Superior temporal gyrus (tissue), 1 donor: ENCODE measurements around the gene BCAS3.
"Not testable (repeated sequence)": the region's sequence is repeated elsewhere in the genome, so short reads cannot be mapped to it uniquely, and the experiment has no call there.

ENCODE experiments used
- DNase-seq: peaks from one replicate; pipeline ENCODE4 v3.0.0-alpha.2; 2016; ENCODE audit errors: extremely low spot score

BCAS3 gene

GRCh38 chr17:61127960-61128359, 450.3 kb downstream of the BCAS3 start:
- DNase-seq: no peak

- no peak for DNase-seq
Measured at GRCh38 chr17:61128661-61129115, 451.0 kb downstream of the BCAS3 start.

GRCh38 chr17:61129267-61130254, 451.9 kb downstream of the BCAS3 start:
- DNase-seq: no peak

- no peak for DNase-seq
Measured at GRCh38 chr17:61130330-61130729, 452.7 kb downstream of the BCAS3 start.

- DNase-seq: no peak
Measured at GRCh38 chr17:61131585-61131984, 453.9 kb downstream of the BCAS3 start.

GRCh38 chr17:61132524-61132923, 454.9 kb downstream of the BCAS3 start:
- no peak for DNase-seq

GRCh38 chr17:61133853-61134252, 456.2 kb downstream of the BCAS3 start:
- DNase-seq: no peak

- DNase-seq: no peak
Measured at GRCh38 chr17:61134551-61135235, 457.0 kb downstream of the BCAS3 start.

GRCh38 chr17:61135782-61136181, 458.1 kb downstream of the BCAS3 start:
- no peak for DNase-seq

GRCh38 chr17:61136296-61136695, 458.6 kb downstream of the BCAS3 start:
- DNase-seq: no peak

GRCh38 chr17:61139219-61139618, 461.6 kb downstream of the BCAS3 start:
- DNase-seq: no peak

GRCh38 chr17:61140081-61140786, 462.6 kb downstream of the BCAS3 start:
- DNase-seq: no peak

GRCh38 chr17:61143026-61143425, 465.4 kb downstream of the BCAS3 start:
- DNase-seq: no peak

- DNase-seq: no peak
Measured at GRCh38 chr17:61144137-61144536, 466.5 kb downstream of the BCAS3 start.

- no peak for DNase-seq
Measured at GRCh38 chr17:61144617-61145564, 467.2 kb downstream of the BCAS3 start.

GRCh38 chr17:61146833-61147232, 469.2 kb downstream of the BCAS3 start:
- not testable (repeated sequence) for DNase-seq

- no peak for DNase-seq
Measured at GRCh38 chr17:61149106-61149825, 471.6 kb downstream of the BCAS3 start.

GRCh38 chr17:61149862-61150362, 472.3 kb downstream of the BCAS3 start:
- no peak for DNase-seq

GRCh38 chr17:61150686-61151299, 473.1 kb downstream of the BCAS3 start:
- DNase-seq: no peak

- no peak for DNase-seq
Measured at GRCh38 chr17:61152898-61153297, 475.2 kb downstream of the BCAS3 start.
